ENCODE data around the gene ZNF592.

- no peak for TF ChIP-seq CTCF (IDR thresholded peaks at IDR 0.05)
- TF ChIP-seq ZFX (IDR thresholded peaks at IDR 0.05; ENCODE audit: borderline replicate concordance): no peak
These were observed 41.4 kb downstream of the ZNF592 start for GRCh38 chr15:84789762-84790161.
